ENCODE measurements around the gene STOM. TPM values are rescaled to one million over a fixed set of nuclear protein-coding genes. Genes with fewer than 3 reads are reported as not detected.

Gene STOM
- polyA plus RNA-seq, 3 donors = 23.8 to 66.9 (median 63.8) TPM

- intact Hi-C loops (cut with micrococcal nuclease) = no loop called here
- WGBS (ENCODE audit: insufficient coverage) = no CpG with 5 or more reads among the region's 2 CpGs
- peaks cover 0 to 1% (median 0%) of the 10 kb centered on the region in 7 donors for H3K9me3 Mint-ChIP-seq
- Histone ChIP-seq H2AFZ (ENCODE audit: insufficient read depth, low read depth, low read length, poor library complexity, severe bottlenecking) (no peak overlapping the region), H3K4me1 (ENCODE audit: control insufficient read depth in 1 of 2, insufficient read depth in 2 of 2, low read length in 2 of 2) (peaks cover 43 to 70% of the 10 kb centered on the region in 2 donors), H3K4me3 (replicated peaks in 1 of 3; ENCODE audit: low read depth in 2 of 3, low read length in 3 of 3) (peak overlapping the region in 1 of 3 experiments; percentile 28), H3K4me2 (replicated peaks; ENCODE audit: extremely low read depth, low read length, poor library complexity, severe bottlenecking) (peak overlapping the region; percentile 39), H4K20me1 (ENCODE audit: insufficient read depth, low read length) (no peaks in the 10 kb centered on the region), H3K79me2 (ENCODE audit: insufficient read depth, low read length) (peaks cover 64% of the 10 kb centered on the region), H3K36me3 (replicated peaks in 1 of 2; ENCODE audit: control insufficient read depth in 1 of 2, insufficient read depth in 2 of 2, low read length in 2 of 2) (no peaks in the 10 kb centered on the region), H3K27ac (ENCODE audit: low read depth in 1 of 2, low read length in 2 of 2) (peak overlapping the region in 1 of 2 donors; percentile 69), H3K27me3 (ENCODE audit: control insufficient read depth in 2 of 2, insufficient read depth in 2 of 2, low read length in 2 of 2) (no peaks in the 10 kb centered on the region), H3K9ac (ENCODE audit: insufficient read depth, low read length, poor library complexity, severe bottlenecking) (no peak overlapping the region), H3K9me3 (replicated peaks in 1 of 2; ENCODE audit: control insufficient read depth in 1 of 2, insufficient read depth in 1 of 2, low read length in 2 of 2) (no peaks in the 10 kb centered on the region)
- H3K27ac Mint-ChIP-seq = peak overlapping the region; percentile 30 to 76 (median 69)
- H3K36me3 Mint-ChIP-seq = peaks cover 0 to 6% of the 10 kb centered on the region in 2 donors
- peaks cover 72% of the 10 kb centered on the region for H3K4me1 Mint-ChIP-seq
- DNase-seq = peak in 2 of 3 donors; percentile 44 to 49
- TF ChIP-seq CTCF (IDR thresholded peaks at IDR 0.05) = no peak
- no peaks in the 10 kb centered on the region for H3K27me3 Mint-ChIP-seq (ENCODE audit: low read depth in 3 of 3)
- H3K4me3 Mint-ChIP-seq = no peak overlapping the region
Observed at GRCh38 chr9:121362813-121363621, 7.0 kb downstream of the STOM start.

DNA sequence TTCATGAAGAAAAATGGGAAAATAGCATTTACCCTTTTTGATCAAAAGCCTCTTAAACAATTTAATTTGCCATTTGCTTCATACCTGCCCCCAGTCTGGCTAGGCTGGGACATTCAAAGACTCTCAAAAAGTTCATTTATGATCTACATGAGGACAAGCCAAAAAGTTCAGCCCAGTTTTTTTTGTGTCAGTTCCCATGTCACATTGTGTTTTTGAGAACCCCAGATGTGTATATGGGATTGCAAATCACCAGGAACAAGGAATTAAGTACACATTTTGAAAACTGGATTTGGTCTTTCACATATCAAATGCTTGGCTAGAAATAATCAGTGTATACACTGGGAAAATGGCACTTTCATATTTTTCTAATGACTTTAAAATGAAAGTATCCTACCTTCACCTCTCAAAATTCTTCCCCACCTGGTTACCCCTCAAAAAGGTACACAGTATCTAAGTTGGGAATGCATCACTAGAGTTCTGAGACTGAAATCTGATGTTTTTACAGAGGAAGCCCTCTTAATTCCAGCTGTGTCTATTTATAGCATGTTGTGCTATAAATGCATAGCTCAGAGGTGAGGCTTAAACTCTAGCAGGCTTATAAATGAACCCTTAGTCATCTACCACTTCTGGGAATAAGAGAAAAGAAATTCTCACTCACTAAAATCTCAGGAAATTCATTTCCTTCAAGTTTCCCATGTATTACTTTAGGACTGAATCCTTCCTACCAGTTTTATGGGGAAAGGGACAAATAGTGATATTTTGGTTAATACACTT lies 9.3 kb downstream of the STOM start:
- Histone ChIP-seq H3K36me3 (replicated peaks in 1 of 2; ENCODE audit: control insufficient read depth in 1 of 2, insufficient read depth in 2 of 2, low read length in 2 of 2) (peaks cover 0 to 4% of the 10 kb centered on the region in 2 donors), H2AFZ (ENCODE audit: insufficient read depth, low read depth, low read length, poor library complexity, severe bottlenecking) (no peak overlapping the region), H3K9ac (ENCODE audit: insufficient read depth, low read length, poor library complexity, severe bottlenecking) (no peak overlapping the region), H3K4me2 (replicated peaks; ENCODE audit: extremely low read depth, low read length, poor library complexity, severe bottlenecking) (no peak overlapping the region), H3K27me3 (ENCODE audit: control insufficient read depth in 2 of 2, insufficient read depth in 2 of 2, low read length in 2 of 2) (no peaks in the 10 kb centered on the region), H3K27ac (ENCODE audit: low read depth in 1 of 2, low read length in 2 of 2) (no peak overlapping the region), H3K79me2 (ENCODE audit: insufficient read depth, low read length) (peaks cover 56% of the 10 kb centered on the region), H3K9me3 (replicated peaks in 1 of 2; ENCODE audit: control insufficient read depth in 1 of 2, insufficient read depth in 1 of 2, low read length in 2 of 2) (no peaks in the 10 kb centered on the region), H3K4me3 (replicated peaks in 1 of 3; ENCODE audit: low read depth in 2 of 3, low read length in 3 of 3) (no peak overlapping the region), H3K4me1 (ENCODE audit: control insufficient read depth in 1 of 2, insufficient read depth in 2 of 2, low read length in 2 of 2) (peaks cover 38 to 50% of the 10 kb centered on the region in 2 donors), H4K20me1 (ENCODE audit: insufficient read depth, low read length) (no peaks in the 10 kb centered on the region)
- H3K4me3 Mint-ChIP-seq = no peak overlapping the region
- no peak overlapping the region for H3K27ac Mint-ChIP-seq
- H3K4me1 Mint-ChIP-seq = peaks cover 60% of the 10 kb centered on the region
- H3K27me3 Mint-ChIP-seq (ENCODE audit: low read depth in 3 of 3) = no peaks in the 10 kb centered on the region
- DNase-seq = no peak
- intact Hi-C loops (cut with micrococcal nuclease) = no loop called here
- TF ChIP-seq CTCF (IDR thresholded peaks at IDR 0.05) = no peak
- peaks cover 4 to 10% of the 10 kb centered on the region in 2 donors for H3K36me3 Mint-ChIP-seq
- peaks cover 0 to 1% (median 0%) of the 10 kb centered on the region in 7 donors for H3K9me3 Mint-ChIP-seq
